ENCODE measurements around the gene FAM216A. TPM values are rescaled to one million over a fixed set of nuclear protein-coding genes. Genes with fewer than 3 reads are reported as not detected.
A peak's percentile ranks its signal among the peaks of the same experiment; 100 is the strongest.
"Not testable (repeated sequence)": the region's sequence is repeated elsewhere in the genome, so short reads cannot be mapped to it uniquely, and the experiment has no call there.

FAM216A gene
- total RNA-seq = 7.6 and 9.9 TPM in 2 replicates

- DNase-seq (ENCODE audit: low read depth in 2 of 2) = peak; percentile 97 to 99
Observed at GRCh38 chr12:110468214-110469048, at the start of gene FAM216A, which contains the start of gene GPN3. FAM216A (plus strand) TSS chr12:110468845; CDS start chr12:110468876, 31 bp downstream. GPN3 (minus strand) TSS chr12:110468257; CDS start chr12:110468203, 54 bp downstream.

GRCh38 chr12:110420644-110421043 lies 48.0 kb upstream of the FAM216A start:
- not testable (repeated sequence) for DNase-seq (ENCODE audit: low read depth in 2 of 2)

- no peak for DNase-seq (ENCODE audit: low read depth in 2 of 2)
Observed at GRCh38 chr12:110421159-110421661, 47.4 kb upstream of the FAM216A start.

- no peak for DNase-seq (ENCODE audit: low read depth in 2 of 2)
Observed at GRCh38 chr12:110421701-110422100, 46.9 kb upstream of the FAM216A start.

GRCh38 chr12:110424237-110424636 lies 44.4 kb upstream of the FAM216A start:
- no peak for DNase-seq (ENCODE audit: low read depth in 2 of 2)

- no peak for DNase-seq (ENCODE audit: low read depth in 2 of 2)
Observed at GRCh38 chr12:110426406-110426805, 42.2 kb upstream of the FAM216A start.

GRCh38 chr12:110429676-110430075 lies 39.0 kb upstream of the FAM216A start:
- not testable (repeated sequence) for DNase-seq (ENCODE audit: low read depth in 2 of 2)

- DNase-seq (ENCODE audit: low read depth in 2 of 2) = no peak
Observed at GRCh38 chr12:110431957-110432587, 36.6 kb upstream of the FAM216A start.

GRCh38 chr12:110436231-110436630 lies 32.4 kb upstream of the FAM216A start:
- peak in 1 of 2 donors; percentile 45 for DNase-seq (ENCODE audit: low read depth in 2 of 2)

- DNase-seq (ENCODE audit: low read depth in 2 of 2) = no peak
Observed at GRCh38 chr12:110444455-110444854, 24.2 kb upstream of the FAM216A start.

- peak; percentile 90 to 96 for DNase-seq (ENCODE audit: low read depth in 2 of 2)
Observed at GRCh38 chr12:110449799-110450497, 18.7 kb upstream of the FAM216A start, which contains the start of gene ARPC3. ARPC3 (minus strand) TSS chr12:110450337; CDS start chr12:110450260, 77 bp downstream.

GRCh38 chr12:110451263-110451662 lies 17.4 kb upstream of the FAM216A start:
- DNase-seq (ENCODE audit: low read depth in 2 of 2) = no peak

- DNase-seq (ENCODE audit: low read depth in 2 of 2) = no peak
Observed at GRCh38 chr12:110453569-110454296, 14.9 kb upstream of the FAM216A start.

- DNase-seq (ENCODE audit: low read depth in 2 of 2) = no peak
Observed at GRCh38 chr12:110458756-110459155, 9.9 kb upstream of the FAM216A start.

- not testable (repeated sequence) for DNase-seq (ENCODE audit: low read depth in 2 of 2)
Observed at GRCh38 chr12:110461189-110461588, 7.5 kb upstream of the FAM216A start.

- DNase-seq (ENCODE audit: low read depth in 2 of 2) = no peak
Observed at GRCh38 chr12:110465024-110465423, 3.6 kb upstream of the FAM216A start.

- DNase-seq (ENCODE audit: low read depth in 2 of 2) = not testable (repeated sequence)
Observed at GRCh38 chr12:110465765-110466164, 2.9 kb upstream of the FAM216A start.

GRCh38 chr12:110466791-110467190 lies 1.9 kb upstream of the FAM216A start:
- DNase-seq (ENCODE audit: low read depth in 2 of 2) = no peak

GRCh38 chr12:110467847-110468213 lies 815 bp upstream of the FAM216A start:
- no peak for DNase-seq (ENCODE audit: low read depth in 2 of 2)

GRCh38 chr12:110475426-110475825 lies 6.8 kb downstream of the FAM216A start:
- DNase-seq (ENCODE audit: low read depth in 2 of 2) = no peak

All from dermis microvascular lymphatic vessel endothelial cell (primary cell).